Lower leg skin (tissue), 3 donors: ENCODE data around the gene NUTM2G.
"Not testable (repeated sequence)": the region's sequence is repeated elsewhere in the genome, so short reads cannot be mapped to it uniquely, and the experiment has no call there.

ENCODE experiments used
- CTCF ChIP-seq, 3 donors: fragments of 450-650 bp; IDR thresholded peaks; one replicate each; pipeline ENCODE4 v1.5.1; 2016; ENCODE audit warnings: antibody characterized with exemption in 3 of 3, mild to moderate bottlenecking in 3 of 3, moderate library complexity in 2 of 3
- POLR2A ChIP-seq, 2 donors: fragments of 450-650 bp; IDR thresholded peaks; one replicate each; pipeline ENCODE4 v1.6.1; 2016 to 2017; ENCODE audit warnings: antibody characterized with exemption in 2 of 2, mild to moderate bottlenecking in 1 of 2, moderate library complexity in 1 of 2

- TF ChIP-seq CTCF, POLR2A (IDR thresholded peaks at IDR 0.05): not testable (repeated sequence)
These were observed 20.7 kb downstream of the NUTM2G start for GRCh38 chr9:96949346-96949745.
